OCI-LY7 (cell line): ENCODE measurements around the gene CLDN10. TPM values are rescaled to one million over a fixed set of nuclear protein-coding genes. Genes with fewer than 3 reads are reported as not detected.

Source experiments
- BruUV-seq: library from RNA; stranded (reverse); fragments of 400-500 nt; replicated peaks from 2 replicates; lab custom pipeline; 2021; lab: Mats Ljungman, UMichigan
- CTCF ChIA-PET: fragments of 300-600 bp; sonication (Branson Sonifier 250); formaldehyde crosslinking; loops from one replicate; lab custom pipeline; 2022; ENCODE audit warnings: antibody characterized with exemption; ENCODE audit not compliant: unreplicated experiment; lab: Charles Lee
- POLR2A ChIA-PET: fragments of 300-600 bp; sonication (Branson Sonifier 250); formaldehyde crosslinking; loops from one replicate; lab custom pipeline; 2022; ENCODE audit warnings: antibody characterized with exemption; lab: Charles Lee
- DNase-seq: peaks from one replicate; pipeline ENCODE4 v3.0.0-alpha.2; 2015; ENCODE audit warnings: low spot score
- H2AFZ ChIP-seq: fragments of 200-600 bp; sonication (generic), shearing (Covaris generic); 2 replicates; pipeline ENCODE4 v1.6.1; 2014; ENCODE audit warnings: mild to moderate bottlenecking, antibody characterized with exemption, low read length, moderate library complexity
- H3K27ac ChIP-seq: fragments of 200-600 bp; sonication (generic); 2 replicates; pipeline ENCODE4 v1.5.1; 2014; ENCODE audit warnings: mixed run types, low read depth, mild to moderate bottlenecking, moderate library complexity, low read length, inconsistent platforms; ENCODE audit not compliant: poor library complexity, severe bottlenecking
- H3K36me3 ChIP-seq: fragments of 200-600 bp; sonication (generic); 2 replicates; pipeline ENCODE4 v1.6.1; 2014; ENCODE audit warnings: mild to moderate bottlenecking, antibody characterized with exemption, low read length, moderate library complexity, mixed read lengths; ENCODE audit not compliant: insufficient read depth
- H3K4me1 ChIP-seq: fragments of 200-600 bp; sonication (generic); 2 replicates; pipeline ENCODE4 v1.5.1; 2014; ENCODE audit warnings: mild to moderate bottlenecking, low read length; ENCODE audit not compliant: insufficient read depth, poor library complexity, severe bottlenecking
- H3K4me2 ChIP-seq: fragments of 200-600 bp; sonication (generic); 2 replicates; pipeline ENCODE4 v1.6.1; 2014; ENCODE audit warnings: mild to moderate bottlenecking, low read length
- H3K4me3 ChIP-seq: fragments of 200-600 bp; sonication (generic); 2 replicates; pipeline ENCODE4 v1.5.1; 2014; ENCODE audit warnings: mild to moderate bottlenecking, low read depth, low read length; ENCODE audit not compliant: poor library complexity, severe bottlenecking
- H3K79me2 ChIP-seq: fragments of 200-600 bp; sonication (generic); 2 replicates; pipeline ENCODE4 v1.6.1; 2016; ENCODE audit warnings: low read depth, mild to moderate bottlenecking, low read length, moderate library complexity, mixed read lengths; ENCODE audit not compliant: insufficient read depth
- H3K9me2 ChIP-seq: fragments of 200-600 bp; sonication (generic); 2 replicates; pipeline ENCODE4 v1.6.1; 2016; ENCODE audit warnings: mild to moderate bottlenecking, low read length, mixed read lengths; ENCODE audit not compliant: insufficient read depth
- H3K9me3 ChIP-seq: fragments of 200-600 bp; sonication (generic); 2 replicates; pipeline ENCODE4 v1.6.1; 2014; ENCODE audit warnings: mild to moderate bottlenecking, mixed run types, low read length, mixed read lengths
- H4K20me1 ChIP-seq: fragments of 200-600 bp; sonication (generic); 2 replicates; pipeline ENCODE4 v1.6.1; 2014; ENCODE audit warnings: mild to moderate bottlenecking, antibody characterized with exemption, low read length, moderate library complexity, mixed read lengths; ENCODE audit not compliant: insufficient read depth
- CTCF ChIP-seq: fragments of 200-600 bp; sonication (generic); conservative IDR thresholded peaks from 2 replicates; pipeline ENCODE4 v1.5.1; 2014; ENCODE audit warnings: mild to moderate bottlenecking, antibody characterized with exemption, low read length, moderate library complexity, mixed read lengths
- EZH2phosphoT487 ChIP-seq: fragments of 200-600 bp; sonication (generic); IDR thresholded peaks from 2 replicates; pipeline ENCODE4 v1.6.1; 2018; ENCODE audit warnings: low read depth, borderline replicate concordance, mild to moderate bottlenecking, mixed run types, antibody characterized with exemption, low read length, moderate library complexity, mixed read lengths
- intact Hi-C: fragments of 100-400 bp; cut with micrococcal nuclease; formaldehyde crosslinking; loops from one replicate; pipeline ENCODE4 v1.10.0; 2022; ENCODE audit not compliant: unreplicated experiment
- total RNA-seq, 2 experiments: library from RNA; depleted of rRNA in 1 of 2; stranded (reverse); fragments of >200 nt in 1 of 2; shearing (Covaris generic) in 1 of 2; gene quantifications; 2 replicates each; pipeline ENCODE4 v1.2.3, GENCODE V29; 2014 to 2022

The CLDN10 gene
- total RNA-seq, 2 experiments from 2014 or later: not detected

- no TSS peak for BruUV-seq
- no peak overlapping the region for H3K4me2 ChIP-seq
- DNase-seq: no peak
- ChIA-PET CTCF (no interaction called here), POLR2A (no interaction called here)
- intact Hi-C loops: no loop called here
- no peaks in the 10 kb centered on the region for H3K79me2 ChIP-seq
- TF ChIP-seq CTCF (no peak), EZH2phosphoT487 (no peak)
- no peaks in the 10 kb centered on the region for H4K20me1 ChIP-seq
- no peaks in the 10 kb centered on the region for H3K36me3 ChIP-seq
- H3K9me3 ChIP-seq: no peaks in the 10 kb centered on the region
- no peak overlapping the region for H3K27ac ChIP-seq
- H3K4me1 ChIP-seq: no peaks in the 10 kb centered on the region
- H3K9me2 ChIP-seq: no peaks in the 10 kb centered on the region
- H3K4me3 ChIP-seq: no peak overlapping the region
- H2AFZ ChIP-seq: no peak overlapping the region
Observed at GRCh38 chr13:95573221-95573620, 20.7 kb downstream of the CLDN10 start.

- POLR2A ChIA-PET: no interaction called here
- BruUV-seq: no TSS peak
- TF ChIP-seq EZH2phosphoT487 (no peak), CTCF (no peak)
- Histone ChIP-seq H3K27ac (no peak overlapping the region), H3K4me2 (no peak overlapping the region), H3K36me3 (no peaks in the 10 kb centered on the region), H3K4me3 (no peak overlapping the region), H4K20me1 (no peaks in the 10 kb centered on the region), H3K4me1 (no peaks in the 10 kb centered on the region), H3K9me2 (no peaks in the 10 kb centered on the region), H3K79me2 (no peaks in the 10 kb centered on the region), H2AFZ (no peak overlapping the region), H3K9me3 (no peaks in the 10 kb centered on the region)
- intact Hi-C loops: no loop called here
- CTCF ChIA-PET: no interaction called here
- no peak for DNase-seq
Observed at GRCh38 chr13:95579303-95579702, 26.8 kb downstream of the CLDN10 start.

GRCh38 chr13:95585867-95586266, 33.3 kb downstream of the CLDN10 start:
- no peak overlapping the region for H3K4me2 ChIP-seq
- no peaks in the 10 kb centered on the region for H3K9me3 ChIP-seq
- BruUV-seq: no TSS peak
- H3K4me1 ChIP-seq: no peaks in the 10 kb centered on the region
- no peaks in the 10 kb centered on the region for H3K9me2 ChIP-seq
- CTCF ChIA-PET: no interaction called here
- DNase-seq: no peak
- no peak overlapping the region for H3K4me3 ChIP-seq
- H2AFZ ChIP-seq: no peak overlapping the region
- H3K27ac ChIP-seq: no peak overlapping the region
- POLR2A ChIA-PET: no interaction called here
- TF ChIP-seq EZH2phosphoT487: no peak
- no peak for TF ChIP-seq CTCF
- H4K20me1 ChIP-seq: no peaks in the 10 kb centered on the region
- H3K79me2 ChIP-seq: no peaks in the 10 kb centered on the region
- no peaks in the 10 kb centered on the region for H3K36me3 ChIP-seq
- intact Hi-C loops: no loop called here
